ENCODE data around the gene VASP.

VASP gene

GRCh38 chr19:45506989-45507871 lies at the start of gene VASP:
Gene VASP (plus strand): TSS chr19:45507479. CDS start chr19:45507772, 293 bp downstream.
- DNase-seq (ENCODE audit: low read depth in 2 of 2): peak; percentile 81 to 89

GRCh38 chr19:45457776-45458175 lies 49.5 kb upstream of the VASP start:
- DNase-seq (ENCODE audit: low read depth in 2 of 2): no peak

- no peak for DNase-seq (ENCODE audit: low read depth in 2 of 2)
Measured at GRCh38 chr19:45460807-45461347, 46.4 kb upstream of the VASP start.

- DNase-seq (ENCODE audit: low read depth in 2 of 2): no peak
Measured at GRCh38 chr19:45462174-45462573, 45.1 kb upstream of the VASP start.

GRCh38 chr19:45463241-45463640 lies 44.0 kb upstream of the VASP start:
- no peak for DNase-seq (ENCODE audit: low read depth in 2 of 2)

GRCh38 chr19:45464274-45464673 lies 43.0 kb upstream of the VASP start:
- DNase-seq (ENCODE audit: low read depth in 2 of 2): no peak

GRCh38 chr19:45464852-45465441 lies 42.3 kb upstream of the VASP start:
- DNase-seq (ENCODE audit: low read depth in 2 of 2): no peak

GRCh38 chr19:45467115-45467455 lies 40.2 kb upstream of the VASP start:
- no peak for DNase-seq (ENCODE audit: low read depth in 2 of 2)

GRCh38 chr19:45467456-45468158 lies 39.7 kb upstream of the VASP start, which contains the start of gene FOSB:
Gene FOSB (plus strand): TSS chr19:45467996. CDS start chr19:45468587, 591 bp downstream.
- DNase-seq (ENCODE audit: low read depth in 2 of 2): peak; percentile 87 to 89

GRCh38 chr19:45468159-45468651 lies 39.1 kb upstream of the VASP start:
- no peak for DNase-seq (ENCODE audit: low read depth in 2 of 2)

GRCh38 chr19:45468803-45469131 lies 38.5 kb upstream of the VASP start:
- DNase-seq (ENCODE audit: low read depth in 2 of 2): no peak

GRCh38 chr19:45469132-45469944 lies 37.9 kb upstream of the VASP start:
- peak; percentile 87 to 90 for DNase-seq (ENCODE audit: low read depth in 2 of 2)

- DNase-seq (ENCODE audit: low read depth in 2 of 2): no peak
Measured at GRCh38 chr19:45469945-45470761, 37.1 kb upstream of the VASP start.

- DNase-seq (ENCODE audit: low read depth in 2 of 2): no peak
Measured at GRCh38 chr19:45470762-45471081, 36.6 kb upstream of the VASP start.

- DNase-seq (ENCODE audit: low read depth in 2 of 2): no peak
Measured at GRCh38 chr19:45471111-45471930, 36.0 kb upstream of the VASP start.

- no peak for DNase-seq (ENCODE audit: low read depth in 2 of 2)
Measured at GRCh38 chr19:45471931-45472562, 35.2 kb upstream of the VASP start.

- no peak for DNase-seq (ENCODE audit: low read depth in 2 of 2)
Measured at GRCh38 chr19:45472563-45473366, 34.5 kb upstream of the VASP start.

GRCh38 chr19:45473367-45473681 lies 34.0 kb upstream of the VASP start:
- DNase-seq (ENCODE audit: low read depth in 2 of 2): no peak
